GM12874 (cell line): ENCODE results near the gene OXSM.

ENCODE experiments used
- TF ChIP-seq, protein P1 (sequence below): IDR thresholded peaks from 2 replicates; pipeline ENCODE4 v1.5.1; 2011; ENCODE audit warnings: low read depth, mild to moderate bottlenecking, control low read depth, low read length, moderate library complexity; ENCODE audit not compliant: insufficient read depth

The OXSM gene

GRCh38 chr3:25837038-25837437 lies 47.1 kb downstream of the OXSM start:
- TF ChIP-seq, protein P1, sequence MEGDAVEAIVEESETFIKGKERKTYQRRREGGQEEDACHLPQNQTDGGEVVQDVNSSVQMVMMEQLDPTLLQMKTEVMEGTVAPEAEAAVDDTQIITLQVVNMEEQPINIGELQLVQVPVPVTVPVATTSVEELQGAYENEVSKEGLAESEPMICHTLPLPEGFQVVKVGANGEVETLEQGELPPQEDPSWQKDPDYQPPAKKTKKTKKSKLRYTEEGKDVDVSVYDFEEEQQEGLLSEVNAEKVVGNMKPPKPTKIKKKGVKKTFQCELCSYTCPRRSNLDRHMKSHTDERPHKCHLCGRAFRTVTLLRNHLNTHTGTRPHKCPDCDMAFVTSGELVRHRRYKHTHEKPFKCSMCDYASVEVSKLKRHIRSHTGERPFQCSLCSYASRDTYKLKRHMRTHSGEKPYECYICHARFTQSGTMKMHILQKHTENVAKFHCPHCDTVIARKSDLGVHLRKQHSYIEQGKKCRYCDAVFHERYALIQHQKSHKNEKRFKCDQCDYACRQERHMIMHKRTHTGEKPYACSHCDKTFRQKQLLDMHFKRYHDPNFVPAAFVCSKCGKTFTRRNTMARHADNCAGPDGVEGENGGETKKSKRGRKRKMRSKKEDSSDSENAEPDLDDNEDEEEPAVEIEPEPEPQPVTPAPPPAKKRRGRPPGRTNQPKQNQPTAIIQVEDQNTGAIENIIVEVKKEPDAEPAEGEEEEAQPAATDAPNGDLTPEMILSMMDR, result no peak

DNA sequence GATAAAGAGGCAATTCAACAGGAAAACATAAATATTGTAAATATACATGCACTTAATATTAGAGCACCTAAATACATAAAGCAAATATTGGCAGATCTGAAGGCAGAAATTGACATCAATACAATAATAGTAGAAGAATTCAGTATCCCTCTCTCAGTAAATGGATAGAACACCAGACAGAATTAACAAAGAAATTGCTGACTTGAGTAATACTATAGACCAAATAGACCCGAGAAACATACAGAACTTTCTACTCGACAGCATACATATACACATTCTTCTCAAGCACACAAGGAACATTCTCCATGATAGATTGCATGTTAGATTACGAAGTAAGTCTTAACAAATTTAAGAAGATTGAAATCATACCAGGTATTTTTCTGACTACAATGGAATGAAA lies 50.2 kb downstream of the OXSM start:
- TF ChIP-seq, protein P1, result no peak

- TF ChIP-seq, protein P1, result no peak
Measured at GRCh38 chr3:25843332-25843731, 53.4 kb downstream of the OXSM start.
